IPS-NIHi7 (cell line): ENCODE data around the gene PODXL2.
"Not testable (repeated sequence)": the region's sequence is repeated elsewhere in the genome, so short reads cannot be mapped to it uniquely, and the experiment has no call there.

Experiments
- DNase-seq: peaks from one replicate; pipeline ENCODE4 v3.0.0; 2012; ENCODE audit warnings: mixed read lengths; ENCODE audit errors: extremely low spot score

The PODXL2 gene

DNA sequence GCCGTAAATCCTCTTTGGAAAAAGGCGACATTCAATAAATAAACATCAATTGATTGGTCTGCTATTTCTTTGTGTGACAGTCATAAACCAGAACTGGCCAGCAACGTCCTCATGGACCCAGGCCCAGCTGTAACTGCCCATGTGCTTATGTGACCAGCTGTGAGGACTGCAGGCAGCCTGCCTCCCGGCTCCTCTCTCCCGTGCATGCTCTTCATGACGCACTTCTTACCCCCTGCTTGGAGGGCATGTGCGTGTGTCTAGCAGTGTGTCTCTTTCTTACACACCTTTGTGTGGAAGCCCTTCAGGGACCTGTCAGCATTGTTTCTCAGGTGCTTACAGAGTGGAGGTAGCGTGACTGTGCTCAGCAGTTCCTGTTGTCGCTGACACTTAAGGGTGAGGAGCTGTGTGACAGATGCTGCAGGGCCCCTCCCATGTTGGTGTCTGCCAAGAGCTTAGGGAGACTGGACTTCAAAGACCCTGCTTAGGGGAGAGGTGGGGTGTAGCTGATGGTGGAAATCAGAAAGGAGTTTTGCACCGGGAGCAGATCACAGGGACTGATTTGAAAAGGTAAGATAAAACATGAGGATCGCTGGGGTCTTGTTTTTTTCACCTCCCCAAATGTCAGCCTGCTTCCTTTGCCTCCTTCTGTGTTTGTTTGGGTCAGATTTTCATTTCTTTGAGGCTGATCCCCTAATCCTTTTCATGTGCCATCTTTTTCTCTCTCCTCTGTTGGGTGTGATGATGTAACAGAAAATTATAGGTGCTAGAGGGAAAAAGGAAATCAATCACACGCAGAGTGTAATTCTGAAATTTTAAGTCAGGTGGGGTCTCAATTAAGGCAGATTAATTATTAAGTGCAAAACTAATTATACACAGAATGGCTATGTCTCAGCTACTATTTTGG lies 2.1 kb downstream of the PODXL2 start:
- no peak for DNase-seq

DNA sequence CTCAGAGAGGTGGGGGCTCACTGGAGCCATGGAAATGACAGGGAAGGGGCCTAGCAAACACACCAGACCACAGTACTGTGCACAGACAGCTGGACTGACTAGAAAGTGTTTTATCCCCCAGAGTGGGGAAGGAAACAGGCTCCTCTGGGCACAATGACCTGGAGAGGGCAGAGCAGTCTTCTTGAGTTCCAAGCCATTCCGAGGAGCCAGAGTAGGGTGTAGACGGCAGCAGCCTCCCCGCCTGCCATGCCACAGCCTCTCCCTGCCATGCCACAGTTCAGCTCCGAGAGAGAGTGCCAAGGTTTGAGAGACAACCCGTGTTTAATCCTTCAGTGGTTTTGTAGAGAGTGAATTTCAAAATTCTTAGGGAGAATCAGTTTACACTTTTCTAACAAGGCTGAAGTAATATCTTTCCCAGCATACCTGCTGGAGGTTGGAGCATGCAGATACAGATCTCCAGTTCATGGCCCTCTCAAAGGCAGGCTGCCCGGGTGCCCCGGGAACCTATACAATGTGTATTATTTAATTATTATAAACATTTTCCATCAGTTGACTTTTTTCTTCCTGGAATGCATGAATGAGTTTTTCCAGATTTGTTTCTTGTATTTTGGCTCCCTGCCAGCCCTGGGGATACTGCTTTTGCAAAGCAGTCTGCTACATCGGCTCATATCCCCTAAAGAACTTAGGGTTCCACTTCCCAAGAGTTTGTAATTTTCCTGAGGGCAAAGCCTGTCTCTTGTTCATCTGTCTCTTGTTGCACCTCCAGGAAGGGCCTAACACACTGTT lies 3.2 kb downstream of the PODXL2 start:
- no peak for DNase-seq

DNA sequence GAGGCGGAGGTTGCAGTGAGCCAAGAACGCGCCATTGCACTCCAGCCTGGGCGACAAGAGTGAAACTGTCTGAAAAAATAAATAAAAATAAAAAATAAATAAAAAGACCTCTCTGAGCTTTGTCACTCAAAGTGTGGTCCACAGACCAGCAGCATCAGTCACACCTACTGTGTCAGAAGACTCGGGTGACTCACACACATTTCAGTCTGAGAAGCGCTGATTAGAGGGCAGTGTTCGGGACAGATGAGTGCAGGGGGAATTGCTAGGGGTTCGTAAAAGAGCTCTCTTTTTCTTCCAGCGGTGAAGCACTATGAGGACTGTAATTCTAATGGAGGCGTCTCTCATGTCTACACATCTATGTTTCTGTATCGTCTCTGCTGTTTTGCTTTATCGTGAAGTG lies 5.7 kb downstream of the PODXL2 start:
- DNase-seq = no peak

DNA sequence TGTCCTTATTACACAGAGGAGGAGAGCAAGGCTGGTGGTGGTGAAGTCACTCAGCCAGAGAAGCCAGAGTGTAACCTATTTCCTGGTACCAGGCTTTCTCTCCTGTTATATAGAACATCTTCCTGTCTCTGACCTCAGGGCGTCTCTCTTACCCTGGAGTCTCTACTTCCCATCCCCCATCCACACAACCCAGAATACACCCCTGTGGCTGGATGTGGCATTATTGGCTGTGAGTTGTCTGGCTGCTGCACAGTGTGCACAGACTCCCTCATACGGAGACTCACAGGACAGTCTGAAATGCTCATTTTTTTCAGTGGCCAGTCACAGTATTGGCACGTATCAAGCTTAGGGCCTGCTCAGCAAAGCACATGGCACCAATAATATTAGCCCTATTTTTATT lies 8.6 kb downstream of the PODXL2 start:
- DNase-seq = no peak

DNA sequence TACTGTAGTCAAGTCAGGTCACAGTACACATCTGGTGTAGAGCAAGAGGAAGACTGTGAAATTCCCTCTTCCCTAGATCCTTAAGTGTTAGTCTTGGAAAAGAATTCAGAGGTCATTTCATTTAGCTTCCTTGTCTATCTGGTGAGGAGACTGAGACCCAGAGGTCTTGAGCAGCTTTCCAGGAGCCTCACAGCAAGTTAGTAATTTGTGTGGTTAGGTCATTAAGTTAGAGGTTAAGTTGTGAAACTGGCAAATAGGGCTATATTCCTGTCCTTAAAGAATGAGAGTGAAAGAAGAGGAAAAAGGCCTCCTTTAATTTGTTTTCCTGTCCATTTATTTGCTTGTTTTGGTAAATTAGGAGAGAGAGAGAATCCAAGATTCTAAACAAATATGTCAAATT lies 9.0 kb downstream of the PODXL2 start:
- no peak for DNase-seq

DNA sequence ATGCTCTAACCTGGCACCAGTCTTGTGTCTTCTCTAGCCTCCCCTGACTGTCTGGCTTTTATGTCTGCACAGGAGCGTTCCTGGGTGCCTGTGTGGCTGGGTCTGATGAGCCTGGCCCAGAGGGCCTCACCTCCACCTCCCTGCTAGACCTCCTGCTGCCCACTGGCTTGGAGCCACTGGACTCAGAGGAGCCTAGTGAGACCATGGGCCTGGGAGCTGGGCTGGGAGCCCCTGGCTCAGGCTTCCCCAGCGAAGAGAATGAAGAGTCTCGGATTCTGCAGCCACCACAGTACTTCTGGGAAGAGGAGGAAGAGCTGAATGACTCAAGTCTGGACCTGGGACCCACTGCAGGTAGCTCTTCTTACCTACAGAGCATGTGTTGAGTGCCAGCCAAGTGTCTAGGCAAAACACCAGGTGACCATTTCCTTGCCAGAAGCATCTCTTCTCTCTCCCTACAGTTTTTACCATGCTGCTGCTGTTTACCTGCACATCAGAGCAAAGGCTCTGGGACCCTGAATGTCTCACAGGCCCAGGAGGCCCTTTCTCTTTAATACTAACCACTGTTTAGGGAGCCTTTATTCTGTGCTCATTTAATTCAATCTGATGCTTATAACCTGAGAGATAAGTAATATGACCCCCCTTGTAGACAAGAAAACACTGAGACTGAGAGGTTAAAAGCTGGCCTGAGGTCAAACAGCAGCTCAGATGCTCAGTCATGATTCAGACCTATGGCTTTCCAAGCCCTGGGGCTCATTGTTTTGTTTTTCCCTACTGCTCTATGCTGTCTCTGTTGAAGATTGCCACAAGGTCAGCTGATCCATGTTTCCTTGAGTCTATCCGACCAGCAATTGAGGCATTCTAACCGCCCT lies 10.4 kb downstream of the PODXL2 start:
- DNase-seq = no peak

DNA sequence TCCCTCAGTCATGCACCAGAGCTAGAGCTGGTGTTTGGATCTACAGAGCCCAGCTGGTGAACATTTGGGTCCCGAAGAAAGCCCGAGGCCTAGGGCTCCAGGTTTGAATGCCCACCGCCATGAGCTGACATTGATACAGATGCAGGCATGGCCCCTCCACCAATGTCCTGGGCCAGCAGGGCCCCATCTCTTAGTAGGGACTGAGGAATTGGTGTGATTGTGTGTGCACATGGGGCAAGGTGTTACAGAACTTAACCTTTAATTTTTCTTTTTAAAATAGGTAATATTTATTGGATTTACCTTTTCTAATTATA lies 11.0 kb downstream of the PODXL2 start:
- no peak for DNase-seq

DNA sequence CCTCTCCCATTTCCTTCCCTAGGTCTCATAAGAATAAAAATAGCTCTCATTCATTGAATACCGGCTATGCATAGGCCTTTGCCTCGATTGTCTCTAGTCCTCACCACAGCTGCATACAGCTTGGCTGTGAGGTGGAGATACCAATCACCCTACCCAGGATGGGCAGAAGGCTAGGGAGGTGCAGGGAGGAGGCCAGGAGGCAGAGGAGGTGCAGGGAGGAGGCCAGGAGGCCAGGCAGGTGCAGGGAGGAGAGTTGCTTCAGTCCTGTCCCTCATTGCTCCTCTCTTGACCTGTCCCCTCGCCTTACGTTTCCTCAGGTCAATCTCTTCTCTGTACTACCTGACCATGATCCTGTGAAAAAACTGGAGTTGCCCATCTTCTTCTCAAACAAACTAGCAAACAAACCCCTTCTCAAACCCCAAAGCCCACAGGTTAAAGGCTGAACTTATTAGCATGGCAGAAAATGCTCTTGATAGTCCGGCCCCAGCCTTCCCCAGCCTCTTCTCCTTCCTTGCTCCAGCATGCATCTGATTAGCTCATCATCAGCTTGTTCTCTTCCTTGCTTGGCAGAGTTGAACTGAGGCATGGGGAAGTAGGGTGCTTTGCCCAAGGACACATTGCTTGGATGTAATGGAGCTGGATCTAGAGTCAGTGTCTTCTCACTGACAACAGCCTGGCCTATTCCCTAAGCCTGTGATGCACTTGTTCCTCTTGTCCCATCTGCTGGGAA lies 15.8 kb downstream of the PODXL2 start:
- no peak for DNase-seq

DNA sequence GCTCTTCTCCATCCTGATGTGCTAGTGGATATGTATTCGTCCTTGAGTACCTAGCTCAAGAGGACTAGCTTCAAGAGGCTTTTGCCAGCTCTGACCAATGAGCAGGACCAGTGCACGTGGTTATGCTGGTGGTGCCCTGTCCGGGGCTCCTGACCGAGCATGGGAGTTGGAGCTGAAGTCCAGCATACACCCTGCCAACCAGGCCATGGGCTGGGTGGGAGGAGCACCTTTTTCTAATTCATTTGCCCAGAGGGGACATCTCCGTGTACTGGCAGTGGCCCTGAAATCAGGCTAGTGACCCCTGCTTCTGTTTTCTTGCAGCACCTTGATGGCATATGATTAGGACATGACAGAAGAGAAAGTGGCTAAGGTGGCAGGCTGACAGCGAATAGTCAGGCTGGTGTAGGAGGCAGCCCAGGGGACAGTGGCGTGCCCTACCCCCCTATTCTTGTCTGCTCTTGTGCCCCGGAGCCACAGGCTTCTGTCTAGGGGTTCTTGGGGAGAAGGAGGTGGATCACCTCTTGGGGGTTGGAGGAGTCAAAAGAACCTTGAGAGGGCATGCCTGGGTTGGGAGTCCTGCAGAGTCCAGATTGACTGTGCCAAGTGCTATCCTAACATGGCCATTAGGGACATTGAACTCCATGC lies 16.5 kb downstream of the PODXL2 start:
- DNase-seq = no peak

DNA sequence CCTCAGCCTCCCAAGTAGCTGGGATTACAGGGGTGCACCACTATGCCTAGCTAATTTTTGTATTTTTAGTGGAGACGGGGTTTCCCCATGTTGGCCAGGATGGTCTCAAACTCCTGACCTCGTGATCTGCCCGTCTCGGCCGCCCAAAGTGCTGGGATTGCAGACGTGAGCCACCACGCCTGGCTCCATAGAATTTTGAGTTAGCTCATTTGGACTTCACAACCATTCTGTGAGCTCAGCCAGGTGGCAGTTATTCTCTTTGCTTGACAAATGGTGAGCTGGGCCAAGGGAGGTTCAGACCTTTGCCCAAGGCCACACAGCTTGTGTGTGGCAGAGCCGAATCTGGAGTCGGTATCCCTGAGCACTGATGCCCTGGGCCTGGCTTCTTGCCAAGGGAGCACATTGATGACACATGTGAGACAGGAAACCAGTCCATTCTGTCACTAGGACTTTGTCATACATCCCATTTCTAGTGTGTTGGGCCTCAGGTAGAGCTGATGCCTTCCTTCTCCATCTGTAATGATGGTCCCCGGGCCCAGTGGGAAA lies 17.6 kb downstream of the PODXL2 start:
- no peak for DNase-seq

DNA sequence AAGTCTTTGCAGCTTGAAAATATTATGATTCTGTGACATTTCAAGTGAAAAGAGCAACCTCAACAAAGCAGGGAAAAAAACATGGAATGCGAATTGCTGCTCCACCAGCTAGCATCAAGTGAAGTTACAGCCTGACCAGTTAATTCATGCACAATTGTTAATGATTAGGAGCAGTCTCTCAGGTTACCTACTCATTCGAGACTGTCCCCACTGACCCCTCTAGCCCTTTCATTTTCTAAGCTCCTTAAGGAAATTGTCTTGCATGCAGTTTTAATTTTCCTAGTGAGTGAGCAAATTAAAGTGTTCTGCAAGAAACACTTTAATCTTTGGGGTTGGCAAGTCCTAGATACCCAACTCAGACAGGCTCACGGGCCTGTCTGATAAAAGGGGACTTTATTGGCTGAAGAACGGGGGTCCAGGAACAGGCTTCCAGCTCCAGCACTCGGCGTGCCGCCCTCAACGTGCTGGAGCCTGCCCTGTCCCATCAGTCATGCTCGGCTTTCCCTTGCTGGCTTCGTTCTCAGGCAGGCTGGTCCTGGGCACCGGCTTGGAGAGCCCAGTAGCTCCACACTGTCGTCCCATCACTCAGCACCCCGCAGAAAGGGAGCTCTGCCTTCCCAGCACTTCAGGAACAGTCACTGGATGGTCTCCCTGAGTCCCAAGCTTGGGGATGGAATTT lies 18.3 kb downstream of the PODXL2 start:
- DNase-seq = no peak

DNA sequence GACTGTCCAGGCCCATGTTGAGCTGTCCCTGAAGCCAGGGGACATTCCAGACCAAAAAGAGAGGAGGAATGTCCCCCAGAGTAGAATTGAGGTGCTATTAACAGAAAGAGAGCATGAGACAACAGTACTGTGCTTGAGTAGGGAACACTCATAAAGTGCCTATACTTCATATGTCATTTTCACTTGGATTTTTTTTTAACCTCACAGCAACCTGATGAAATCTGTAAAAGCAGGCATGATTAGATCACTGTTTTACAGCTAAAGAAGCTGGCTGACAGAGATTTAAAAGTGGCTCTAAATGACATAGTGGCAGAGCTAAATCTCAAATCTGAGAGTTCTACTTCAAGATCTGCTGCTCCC lies 18.8 kb downstream of the PODXL2 start:
- no peak for DNase-seq

DNA sequence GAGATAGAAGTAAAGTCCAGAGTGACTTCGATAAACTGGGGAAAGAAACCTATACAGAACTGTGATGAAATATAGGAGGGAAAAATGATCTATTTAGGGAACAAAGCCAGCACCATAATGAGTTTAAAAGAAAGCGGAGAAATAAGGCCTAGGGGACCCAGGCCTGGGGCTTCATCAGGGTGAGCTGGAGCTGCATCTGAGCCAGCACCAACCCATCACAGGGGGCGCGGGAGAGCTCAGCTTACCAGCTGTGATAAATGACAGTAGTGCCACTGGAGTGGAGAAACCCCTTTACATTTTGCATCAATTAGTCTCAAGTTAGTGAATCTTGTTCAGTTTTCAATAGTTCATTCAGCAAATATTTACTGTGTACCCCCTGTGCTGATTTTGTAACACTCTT lies 21.3 kb downstream of the PODXL2 start:
- no peak for DNase-seq

DNA sequence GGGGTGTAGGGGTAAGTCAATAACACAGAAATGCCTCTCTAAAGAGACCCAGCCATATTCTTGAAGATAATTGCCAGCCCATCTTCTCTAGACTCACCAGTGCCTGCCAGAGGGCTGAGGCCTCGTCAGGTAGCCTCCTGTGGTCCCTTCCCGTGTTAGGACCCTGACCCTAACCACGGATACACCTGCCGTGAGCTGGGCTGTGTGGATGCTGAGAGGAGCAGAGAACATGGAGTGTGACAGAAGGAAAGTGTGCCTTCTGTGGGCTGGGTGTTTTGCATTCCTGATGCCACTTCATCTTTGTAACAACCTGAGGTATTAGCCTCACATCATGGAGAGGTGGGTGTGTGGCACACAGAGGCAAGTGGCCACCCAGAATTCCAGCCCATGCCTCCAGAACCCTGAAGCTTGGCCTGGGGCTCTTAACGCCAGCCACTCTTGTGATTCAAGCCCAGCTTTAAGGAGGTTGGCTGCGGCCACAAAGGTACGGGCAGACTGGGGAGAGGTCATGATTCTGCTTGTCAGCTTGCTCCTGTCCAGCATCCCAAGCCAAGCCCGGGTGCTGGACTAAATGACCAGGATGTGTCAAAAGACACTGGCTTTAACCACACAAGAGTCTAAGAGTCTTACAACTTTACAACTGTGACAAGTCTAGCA lies 22.7 kb downstream of the PODXL2 start:
- no peak for DNase-seq

DNA sequence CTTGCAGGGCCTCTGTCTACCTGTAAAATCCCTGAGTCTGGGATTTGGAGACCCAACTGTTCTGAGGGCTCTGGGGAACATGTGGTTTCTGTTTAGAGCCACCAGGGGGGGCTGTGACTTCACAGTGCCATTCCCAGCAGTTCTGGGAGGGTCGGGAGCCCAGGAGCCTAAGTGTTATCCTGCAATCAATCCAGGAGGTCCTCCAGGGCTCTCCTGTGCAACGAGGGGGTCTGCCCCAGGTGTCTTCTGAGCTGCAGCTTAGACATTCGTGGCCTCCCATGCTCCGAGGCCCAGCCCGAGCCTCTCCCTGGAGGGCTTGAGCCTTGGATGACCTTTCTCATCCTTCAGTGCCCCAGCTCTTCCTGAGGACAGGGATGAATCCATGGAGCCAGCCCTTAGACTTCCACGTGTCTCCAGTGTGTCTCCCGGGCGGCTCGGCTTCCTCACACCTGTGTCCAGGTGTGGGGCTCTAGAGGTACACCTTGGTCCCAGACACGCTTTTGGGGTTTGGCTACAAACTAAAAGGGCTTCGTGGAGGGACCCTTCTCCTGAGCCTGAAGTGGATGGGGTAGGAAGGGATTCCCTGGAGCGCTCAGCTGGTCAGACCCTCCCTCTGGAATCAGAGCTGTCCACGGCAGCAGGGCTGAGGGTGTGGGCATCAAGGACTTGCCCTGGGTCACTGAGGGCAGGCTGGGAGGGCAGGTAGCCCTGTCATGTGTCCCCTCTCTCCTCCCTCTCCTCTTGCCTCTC lies 23.4 kb downstream of the PODXL2 start:
- peak; percentile 91 for DNase-seq

DNA sequence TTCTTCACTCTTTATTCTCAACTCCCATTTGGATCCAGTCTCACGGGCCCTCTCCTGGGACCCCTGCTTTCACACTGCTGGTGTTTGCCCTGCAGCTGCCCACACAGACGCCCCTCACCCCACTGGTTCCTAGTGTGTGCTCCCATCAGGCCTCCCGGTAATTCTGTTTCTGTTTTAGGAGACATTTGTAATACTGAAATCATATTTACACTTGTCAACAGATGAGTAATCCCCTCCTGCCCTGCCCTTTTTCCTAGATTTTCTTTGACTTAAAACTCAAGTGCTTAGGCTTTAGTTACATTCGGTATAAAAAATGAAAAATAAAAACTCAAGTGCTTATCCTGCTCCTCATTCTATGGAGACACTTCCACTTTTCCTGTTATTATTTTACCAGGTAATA lies 25.4 kb downstream of the PODXL2 start:
- no peak for DNase-seq

DNA sequence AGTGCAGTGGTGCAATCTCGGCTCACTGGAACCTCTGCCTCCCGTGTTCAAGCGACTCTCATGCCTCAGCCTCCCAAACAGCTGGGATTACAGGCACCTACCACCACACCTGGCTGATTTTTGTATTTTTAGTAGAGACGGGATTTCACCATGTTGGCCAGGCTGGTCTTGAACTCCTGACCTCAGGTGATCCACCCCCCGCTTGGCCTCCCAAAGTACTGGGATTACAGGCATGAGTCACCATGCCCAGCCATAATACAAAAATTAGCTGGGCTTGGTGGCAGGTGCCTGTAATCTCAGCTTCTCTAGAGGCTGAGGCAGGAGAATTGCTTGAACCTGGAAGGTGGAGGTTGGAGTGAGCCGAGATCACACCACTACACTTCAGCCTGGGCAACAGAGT lies 26.0 kb downstream of the PODXL2 start:
- not testable (repeated sequence) for DNase-seq

DNA sequence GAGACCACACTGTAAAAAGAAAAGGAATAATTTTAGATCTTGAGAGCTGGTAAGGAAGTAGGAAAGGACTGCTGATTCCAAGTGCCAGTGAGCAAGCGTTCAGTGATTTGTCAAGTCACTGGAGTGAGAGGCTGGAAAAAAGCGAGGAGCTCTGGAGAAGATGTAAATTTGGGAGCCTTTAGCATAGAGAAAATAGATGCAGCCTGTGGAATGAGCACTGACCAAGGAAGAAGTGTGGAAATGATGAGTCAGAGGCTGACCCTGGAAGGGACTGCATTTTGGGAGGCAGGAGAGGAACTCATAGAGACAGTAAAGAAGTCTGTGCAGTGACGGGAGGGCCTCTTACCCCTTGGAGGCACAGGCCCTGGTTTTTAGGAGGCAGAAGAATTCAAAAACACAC lies 26.7 kb downstream of the PODXL2 start:
- no peak for DNase-seq

DNA sequence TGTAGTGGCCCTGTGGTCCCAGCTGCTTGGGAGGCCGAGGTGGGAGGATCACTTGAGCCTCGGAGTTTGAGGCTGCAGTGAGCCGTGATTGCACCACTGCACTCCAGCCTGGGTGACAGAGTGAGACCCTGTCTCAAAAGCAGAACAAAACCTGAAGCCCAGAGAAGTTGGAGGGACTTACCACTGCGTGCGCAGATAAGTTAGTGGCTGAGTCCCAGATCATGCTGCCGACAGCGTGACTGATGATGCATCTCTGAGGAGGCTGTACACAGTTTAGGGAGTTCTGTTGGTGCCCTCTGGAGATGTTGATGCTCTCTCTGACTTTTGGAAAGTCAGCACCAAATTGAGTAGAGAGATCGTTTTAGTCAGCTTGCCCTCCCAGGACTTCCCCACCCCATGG lies 27.9 kb downstream of the PODXL2 start:
- no peak for DNase-seq
